Subcutaneous adipose tissue (tissue), 4 donors: ENCODE results near the gene TSPAN32. TPM values are rescaled to one million over a fixed set of nuclear protein-coding genes. Genes with fewer than 3 reads are reported as not detected.

Experiments
- CTCF ChIP-seq: fragments of 450-650 bp; IDR thresholded peaks from one replicate; pipeline ENCODE4 v1.5.1; 2016; ENCODE audit warnings: low read depth, mild to moderate bottlenecking, control low read depth, antibody characterized with exemption, moderate library complexity
- total RNA-seq, 4 donors: library from RNA; depleted of rRNA; stranded (reverse); fragments of >200 nt; gene quantifications; one replicate each; pipeline ENCODE4 v1.1.0, GENCODE V29; 2016

Gene TSPAN32
- total RNA-seq, 4 donors from 2014 or later: 2.1 to 2.6 (median 2.5) TPM; not detected in 1

- no peak for TF ChIP-seq CTCF
Observed at GRCh38 chr11:2280208-2280607, 21.6 kb upstream of the TSPAN32 start.

GRCh38 chr11:2287091-2287490, 14.7 kb upstream of the TSPAN32 start:
- TF ChIP-seq CTCF: no peak

GRCh38 chr11:2289350-2289749, 12.5 kb upstream of the TSPAN32 start:
- no peak for TF ChIP-seq CTCF

GRCh38 chr11:2289859-2290258, 12.0 kb upstream of the TSPAN32 start:
- TF ChIP-seq CTCF: no peak

- TF ChIP-seq CTCF: no peak
Observed at GRCh38 chr11:2290351-2290841, 11.4 kb upstream of the TSPAN32 start.

- no peak for TF ChIP-seq CTCF
Observed at GRCh38 chr11:2293531-2293971, 8.3 kb upstream of the TSPAN32 start.

GRCh38 chr11:2293984-2294925, 7.6 kb upstream of the TSPAN32 start:
- no peak for TF ChIP-seq CTCF
